Activated naive CD8-positive, alpha-beta T cell treated with anti-CD3 and anti-CD28 coated beads for 36 hours (primary cell): ENCODE data around the gene NOS2. TPM values are rescaled to one million over a fixed set of nuclear protein-coding genes. Genes with fewer than 3 reads are reported as not detected.
"Not testable (repeated sequence)": the region's sequence is repeated elsewhere in the genome, so short reads cannot be mapped to it uniquely, and the experiment has no call there.

Source experiments
- DNase-seq: peaks from one replicate; pipeline ENCODE4 v3.0.0; 2021
- H3K27ac Mint-ChIP-seq: one replicate; pipeline ENCODE4 v1.8.0; 2022; ENCODE audit warnings: mild to moderate bottlenecking, moderate library complexity, mixed read lengths
- H3K27me3 Mint-ChIP-seq: one replicate; pipeline ENCODE4 v1.8.0; 2022; ENCODE audit warnings: mild to moderate bottlenecking, mixed read lengths
- H3K36me3 Mint-ChIP-seq: one replicate; pipeline ENCODE4 v1.8.0; 2021; ENCODE audit warnings: mild to moderate bottlenecking, mixed read lengths
- H3K4me1 Mint-ChIP-seq: one replicate; pipeline ENCODE4 v1.8.0; 2021; ENCODE audit warnings: mixed read lengths
- H3K4me3 Mint-ChIP-seq: one replicate; pipeline ENCODE4 v1.8.0; 2022; ENCODE audit warnings: mild to moderate bottlenecking, moderate library complexity, mixed read lengths
- H3K9me3 Mint-ChIP-seq: one replicate; pipeline ENCODE4 v1.8.0; 2022; ENCODE audit warnings: mixed read lengths
- total RNA-seq, 2 experiments: library from RNA; stranded (reverse); gene quantifications; one replicate each; pipeline ENCODE4 v1.2.3, GENCODE V29; 2021

The NOS2 gene
- total RNA-seq, result under 1 TPM in 1 of 2 experiments, not detected in 1; 0.10 TPM

DNA sequence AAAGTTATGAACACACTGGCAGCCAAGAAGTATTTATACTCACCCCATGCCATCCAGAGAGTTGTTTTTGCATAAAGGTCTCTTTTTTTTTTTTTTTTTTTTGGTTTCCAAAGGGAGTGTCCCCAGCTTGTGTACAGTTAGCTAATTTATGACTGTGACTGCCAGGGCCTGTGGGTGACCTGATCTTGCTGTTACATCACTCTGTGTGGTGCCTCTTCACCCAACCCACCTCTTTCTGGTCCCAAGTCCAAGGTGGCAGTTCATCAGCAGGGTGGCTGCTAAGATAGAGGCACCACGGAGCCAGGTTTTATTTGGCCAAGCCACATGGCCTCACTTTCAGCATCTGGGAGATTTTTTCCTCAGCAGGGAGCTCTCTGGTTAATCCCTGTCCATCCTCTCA, at the start of gene NOS2:
NOS2 (minus strand) TSS at position 8 of the 400 bp plus-strand sequence. CDS start 1,720 bp downstream, outside the sequence.
- no peak for DNase-seq
- Mint-ChIP-seq H3K27me3 (peaks cover 17% of the 10 kb centered on the region), H3K36me3 (no peaks in the 10 kb centered on the region), H3K4me3 (no peak within 1 kb of the TSS), H3K27ac (no peak within 1 kb of the TSS), H3K9me3 (no peaks in the 10 kb centered on the region), H3K4me1 (peaks cover 3% of the 10 kb centered on the region)

DNA sequence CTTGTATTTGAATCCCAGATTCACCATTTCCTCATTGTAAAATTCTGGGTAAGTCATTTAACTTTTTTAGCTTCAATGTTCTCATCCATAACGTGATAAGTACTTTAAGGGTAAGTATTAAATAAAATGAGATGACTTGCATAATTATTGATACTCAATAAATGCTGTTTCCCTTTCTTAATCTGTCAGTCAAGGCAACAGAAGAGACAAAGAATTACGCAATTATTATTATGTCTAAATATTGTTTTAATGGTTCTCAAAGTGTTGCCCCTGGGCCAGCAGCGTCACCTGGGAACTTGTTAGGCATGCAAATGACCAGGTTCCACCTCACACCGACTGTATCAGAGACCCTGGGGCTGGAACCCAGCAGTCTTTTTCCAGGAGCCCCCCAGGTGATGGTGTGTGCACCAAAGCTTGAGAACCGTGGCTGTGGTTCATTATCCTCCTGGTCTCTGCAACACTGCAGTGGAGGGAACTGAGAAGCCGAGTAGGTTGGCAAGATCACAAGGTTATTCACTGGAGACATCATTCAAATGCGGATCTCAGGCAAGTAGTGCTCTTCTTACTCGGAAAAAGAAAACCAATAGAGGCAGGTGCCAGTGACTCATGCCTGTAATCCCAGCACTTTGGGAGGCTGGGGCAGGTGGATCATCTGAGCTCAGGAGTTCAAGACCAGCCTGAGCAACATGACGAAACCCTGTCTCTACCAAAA, 49.3 kb upstream of the NOS2 start:
- peaks cover 4% of the 10 kb centered on the region for H3K36me3 Mint-ChIP-seq
- no peak overlapping the region for H3K4me3 Mint-ChIP-seq
- DNase-seq, result no peak
- H3K4me1 Mint-ChIP-seq, result peaks cover 16% of the 10 kb centered on the region
- no peaks in the 10 kb centered on the region for H3K27me3 Mint-ChIP-seq
- H3K27ac Mint-ChIP-seq, result no peak overlapping the region
- peaks cover 2% of the 10 kb centered on the region for H3K9me3 Mint-ChIP-seq

DNA sequence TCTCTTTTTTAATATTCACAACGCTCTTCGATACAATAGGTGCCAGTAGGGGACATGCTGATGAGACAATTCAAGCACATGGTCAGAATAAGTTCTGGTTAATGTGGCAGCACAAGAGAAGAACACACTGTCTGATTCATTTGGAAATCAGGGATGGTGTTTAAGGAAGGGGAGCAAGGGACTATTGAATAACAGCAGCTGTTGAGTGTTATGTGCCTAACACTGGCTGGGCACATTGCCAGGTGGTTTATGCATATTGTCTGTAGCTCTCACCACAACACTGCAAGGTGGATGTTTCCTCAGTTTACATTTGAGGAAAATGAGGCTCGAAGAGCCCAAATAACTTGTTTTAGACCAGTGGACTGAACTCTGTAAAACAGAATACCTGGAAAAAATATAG, 48.6 kb upstream of the NOS2 start:
- DNase-seq, result no peak
- H3K9me3 Mint-ChIP-seq, result peaks cover 2% of the 10 kb centered on the region
- H3K27ac Mint-ChIP-seq, result no peak overlapping the region
- no peaks in the 10 kb centered on the region for H3K27me3 Mint-ChIP-seq
- peaks cover 4% of the 10 kb centered on the region for H3K36me3 Mint-ChIP-seq
- no peak overlapping the region for H3K4me3 Mint-ChIP-seq
- H3K4me1 Mint-ChIP-seq, result peaks cover 16% of the 10 kb centered on the region

DNA sequence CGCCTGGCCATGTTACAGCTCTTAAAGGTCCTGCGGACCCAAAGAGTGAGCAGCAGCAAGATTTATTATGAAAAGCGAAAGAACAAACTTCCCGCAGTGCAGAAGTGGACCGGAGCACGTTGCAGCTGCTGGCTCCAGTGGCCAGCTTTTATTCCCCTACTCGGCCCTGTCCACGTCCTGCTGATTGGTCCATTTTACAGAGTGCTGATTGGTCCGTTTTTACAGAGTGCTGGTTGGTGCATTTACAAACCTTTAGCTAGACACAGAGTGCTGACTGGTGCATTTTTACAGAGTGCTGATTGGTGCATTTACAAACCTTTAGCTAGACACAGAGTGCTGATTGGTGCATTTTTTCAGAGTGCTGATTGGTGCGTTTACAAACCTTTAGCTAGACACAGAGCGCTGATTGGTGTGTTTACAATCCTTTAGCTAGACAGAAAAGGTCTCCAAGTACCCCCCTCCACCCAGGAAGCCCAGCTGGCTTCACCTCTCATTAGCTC, 46.5 kb upstream of the NOS2 start:
- Mint-ChIP-seq H3K27ac (peak overlapping the region; percentile 86), H3K4me1 (peaks cover 16% of the 10 kb centered on the region), H3K4me3 (peak overlapping the region; percentile 62)
- not testable (repeated sequence) for H3K36me3 Mint-ChIP-seq, DNase-seq, H3K27me3 Mint-ChIP-seq, H3K9me3 Mint-ChIP-seq

DNA sequence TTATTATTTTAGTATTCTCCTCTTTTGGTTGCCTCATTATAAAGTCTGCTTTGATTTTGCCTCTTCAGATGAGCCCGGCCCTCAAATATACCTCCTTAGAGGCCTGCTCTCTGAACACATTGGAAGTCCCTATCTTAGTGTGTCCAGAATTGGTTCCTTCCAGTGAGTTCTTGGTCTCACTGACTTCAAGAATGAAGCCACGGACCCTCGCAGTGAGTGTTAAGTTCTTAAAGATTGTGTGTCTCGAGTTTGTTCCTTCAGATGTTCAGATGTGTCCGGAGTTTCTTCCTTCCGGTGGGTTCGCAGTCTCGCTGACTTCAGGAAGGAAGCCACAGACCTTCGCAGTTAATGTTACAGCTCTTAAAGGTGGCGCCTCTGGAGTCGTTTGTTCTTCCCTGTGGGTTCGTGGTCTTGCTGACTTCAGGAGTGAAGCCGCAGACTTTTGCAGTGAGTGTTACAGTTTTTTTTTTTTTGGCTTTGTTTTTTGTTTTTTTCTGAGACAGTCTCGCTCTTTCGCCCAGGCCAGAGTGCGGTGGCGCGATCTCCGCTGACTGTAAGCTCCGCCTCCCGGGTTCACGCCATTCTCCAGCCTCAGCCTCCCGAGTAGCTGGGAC, 45.8 kb upstream of the NOS2 start:
- Mint-ChIP-seq H3K4me3 (peak overlapping the region; percentile 62), H3K27me3 (no peaks in the 10 kb centered on the region), H3K9me3 (peaks cover 2% of the 10 kb centered on the region), H3K36me3 (peaks cover 4% of the 10 kb centered on the region), H3K27ac (peak overlapping the region; percentile 86), H3K4me1 (peaks cover 16% of the 10 kb centered on the region)
- peak; percentile 25 for DNase-seq

DNA sequence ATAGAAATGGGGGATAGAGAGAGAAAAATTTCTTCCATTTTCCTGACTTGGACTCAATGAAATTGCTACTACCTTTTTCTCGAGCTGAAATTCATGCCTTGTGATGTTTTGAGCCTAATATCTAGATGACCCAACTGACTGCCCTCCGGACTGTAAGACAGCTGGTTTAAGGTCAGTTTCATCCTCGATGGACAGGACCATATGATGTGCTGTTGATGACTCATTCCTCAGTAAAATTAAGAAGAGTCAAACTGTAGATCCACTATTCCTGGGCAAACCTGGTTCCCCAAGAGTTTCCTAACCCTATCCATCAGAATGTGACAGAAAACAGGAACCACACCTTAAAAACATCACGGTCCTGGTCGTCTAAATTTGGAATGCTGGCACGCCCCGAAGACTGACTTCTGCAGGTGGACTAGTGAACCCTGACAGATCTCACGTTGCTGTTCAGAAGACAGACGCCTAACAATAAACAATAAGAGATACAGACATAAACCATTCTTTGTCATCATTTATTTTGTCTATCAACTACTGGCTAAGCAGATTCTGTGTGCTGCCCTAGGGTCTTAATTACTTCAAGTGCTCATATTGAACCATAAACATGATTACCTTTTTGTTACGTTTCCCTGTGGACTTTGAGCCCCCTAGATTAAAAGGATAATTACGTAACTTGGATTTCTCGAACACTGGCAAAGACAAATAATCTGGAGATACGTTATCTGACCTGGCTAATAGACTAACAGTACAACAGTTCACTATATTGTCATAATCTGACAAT, 45.1 kb upstream of the NOS2 start:
- H3K9me3 Mint-ChIP-seq, result peaks cover 2% of the 10 kb centered on the region
- H3K27me3 Mint-ChIP-seq, result no peaks in the 10 kb centered on the region
- H3K4me3 Mint-ChIP-seq, result no peak overlapping the region
- H3K36me3 Mint-ChIP-seq, result peaks cover 4% of the 10 kb centered on the region
- H3K4me1 Mint-ChIP-seq, result peaks cover 16% of the 10 kb centered on the region
- no peak overlapping the region for H3K27ac Mint-ChIP-seq
- no peak for DNase-seq

DNA sequence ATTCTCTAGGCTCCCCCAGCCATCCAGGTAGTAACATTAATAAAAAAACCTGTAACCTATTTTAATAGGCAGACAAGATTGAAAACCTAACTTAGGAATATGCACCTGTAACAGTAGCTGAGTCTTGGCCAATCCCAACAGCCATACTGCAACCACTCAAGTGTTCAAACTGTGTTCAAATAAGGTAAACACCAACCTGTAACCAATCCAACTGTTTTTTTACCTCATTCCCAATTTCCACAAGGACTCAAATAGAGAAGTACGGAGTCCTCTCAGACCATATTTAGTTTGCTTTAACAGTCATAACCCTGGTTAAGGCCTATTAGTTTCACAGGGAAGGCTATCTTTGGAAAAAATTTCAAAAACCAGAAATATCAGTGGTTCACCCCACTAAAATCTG, 40.4 kb upstream of the NOS2 start:
- peaks cover 5% of the 10 kb centered on the region for H3K4me1 Mint-ChIP-seq
- no peak for DNase-seq
- H3K36me3 Mint-ChIP-seq, result no peaks in the 10 kb centered on the region
- H3K27me3 Mint-ChIP-seq, result no peaks in the 10 kb centered on the region
- no peak overlapping the region for H3K4me3 Mint-ChIP-seq
- no peak overlapping the region for H3K27ac Mint-ChIP-seq
- no peaks in the 10 kb centered on the region for H3K9me3 Mint-ChIP-seq

DNA sequence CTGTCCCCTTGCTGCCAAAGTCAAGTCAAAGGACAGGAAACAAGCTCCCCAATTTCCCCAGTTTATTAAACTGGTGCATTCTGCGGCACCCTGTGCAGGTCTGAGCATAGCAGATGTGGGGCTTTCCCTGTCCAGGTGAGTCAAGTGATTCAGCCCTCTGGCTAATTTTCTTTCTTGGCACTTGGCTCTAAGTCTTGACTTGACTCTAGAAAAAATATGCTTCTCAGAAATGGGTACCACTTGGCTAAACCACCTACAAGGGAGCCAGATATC, 40.0 kb upstream of the NOS2 start:
- H3K27ac Mint-ChIP-seq, H3K4me3 Mint-ChIP-seq, H3K9me3 Mint-ChIP-seq, H3K4me1 Mint-ChIP-seq, DNase-seq, H3K27me3 Mint-ChIP-seq, H3K36me3 Mint-ChIP-seq: not testable (repeated sequence)

DNA sequence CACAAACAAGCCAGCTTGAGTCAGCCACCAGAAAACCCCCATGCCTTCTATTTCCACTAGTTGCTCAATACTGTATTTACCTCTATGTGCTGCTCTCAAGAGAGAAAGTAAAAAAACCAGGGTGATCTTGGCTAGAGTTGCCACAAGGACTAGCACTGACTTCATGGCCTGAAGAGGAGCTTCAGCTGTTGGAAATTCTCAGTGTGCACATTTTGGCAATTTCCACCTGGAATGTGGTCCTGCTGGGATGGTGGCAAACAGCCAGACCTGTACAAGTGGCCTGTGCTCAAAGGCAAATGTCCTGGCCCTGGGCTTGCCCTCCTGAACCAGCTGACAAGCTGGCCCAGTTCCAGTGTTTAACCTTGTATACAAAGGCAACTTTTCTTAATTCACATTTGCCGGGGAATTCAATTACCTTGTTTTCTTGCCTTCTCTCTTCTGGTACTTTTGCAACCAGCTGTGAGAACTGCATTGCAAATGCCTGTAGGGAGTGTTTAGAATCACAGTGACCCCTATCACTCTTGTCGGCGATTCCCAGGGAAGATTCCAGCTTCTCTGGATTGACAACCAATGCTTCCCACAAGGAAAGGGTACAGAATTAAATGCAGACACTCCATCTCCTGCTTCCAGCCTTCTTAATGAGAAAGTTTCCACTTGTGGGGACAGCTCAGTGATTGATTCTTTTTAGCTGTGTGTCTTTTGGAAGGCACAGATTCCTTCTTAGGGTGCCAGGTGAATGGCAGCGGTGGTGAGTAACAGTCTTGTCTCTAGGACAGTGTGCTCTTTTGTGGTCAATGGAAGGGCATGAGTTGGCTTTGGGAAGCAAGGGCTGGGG, 39.5 kb upstream of the NOS2 start:
- DNase-seq, H3K36me3 Mint-ChIP-seq, H3K4me1 Mint-ChIP-seq, H3K4me3 Mint-ChIP-seq, H3K9me3 Mint-ChIP-seq, H3K27me3 Mint-ChIP-seq, H3K27ac Mint-ChIP-seq: not testable (repeated sequence)

DNA sequence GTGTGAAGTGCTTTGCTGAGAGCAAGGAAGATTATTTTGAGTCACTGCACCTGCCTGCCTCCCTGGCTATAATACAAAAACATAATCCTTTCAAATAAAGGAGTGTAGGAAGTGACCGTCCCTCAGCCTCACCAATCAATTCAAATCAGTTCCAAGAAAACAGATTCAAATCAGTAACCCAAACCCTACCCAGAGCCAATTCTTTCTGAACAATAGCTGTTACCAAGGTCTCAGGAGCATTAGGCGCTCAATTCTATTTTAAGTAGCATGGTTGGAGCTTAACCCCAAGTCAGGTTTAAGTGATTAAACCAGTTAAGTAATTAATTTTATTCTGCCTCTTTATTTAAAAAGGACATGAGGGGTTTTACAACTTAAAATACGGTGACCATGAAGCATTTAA, 38.3 kb upstream of the NOS2 start:
- H3K27me3 Mint-ChIP-seq, H3K36me3 Mint-ChIP-seq, DNase-seq, H3K27ac Mint-ChIP-seq, H3K9me3 Mint-ChIP-seq, H3K4me3 Mint-ChIP-seq, H3K4me1 Mint-ChIP-seq: not testable (repeated sequence)

DNA sequence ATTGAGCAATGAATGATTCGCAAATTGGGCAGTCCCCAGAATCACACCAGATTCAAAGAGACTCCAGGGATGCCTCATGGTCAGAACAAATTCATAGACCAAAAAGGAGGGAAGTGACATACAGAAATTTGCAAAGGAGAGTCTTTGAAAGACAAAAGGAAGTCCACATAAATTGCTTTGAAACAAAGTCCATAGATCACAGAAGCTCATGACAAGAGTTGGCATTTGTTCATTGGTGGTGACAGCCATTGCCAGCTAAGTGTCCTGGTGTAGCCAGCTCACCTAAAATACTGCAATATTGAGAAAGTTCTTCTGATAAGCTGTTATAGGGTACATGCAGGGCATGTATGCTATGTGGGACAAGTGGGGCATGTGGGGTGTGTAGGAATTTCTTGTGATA, 37.4 kb upstream of the NOS2 start:
- H3K9me3 Mint-ChIP-seq, H3K4me1 Mint-ChIP-seq, H3K36me3 Mint-ChIP-seq, H3K27ac Mint-ChIP-seq, DNase-seq, H3K27me3 Mint-ChIP-seq, H3K4me3 Mint-ChIP-seq: not testable (repeated sequence)

DNA sequence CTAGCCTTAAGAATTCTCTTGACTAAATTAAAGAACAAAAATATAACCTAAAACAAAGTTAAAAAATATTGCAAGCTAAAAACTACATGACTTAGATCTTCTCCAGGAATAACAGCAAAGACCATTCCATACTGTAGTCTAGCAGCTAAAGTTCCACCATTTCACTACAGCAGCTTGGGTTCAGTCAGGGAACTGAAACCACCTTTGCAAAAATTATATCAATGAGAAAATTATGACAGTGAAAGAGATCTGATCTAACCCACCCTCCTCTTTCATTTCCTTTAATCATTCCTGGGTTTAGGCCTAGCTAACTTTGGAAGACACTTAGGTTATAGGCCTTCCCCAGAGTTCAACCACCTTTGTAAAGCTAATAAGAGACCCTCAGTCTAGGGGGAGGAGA, 36.3 kb upstream of the NOS2 start:
- Mint-ChIP-seq H3K36me3 (peaks cover 3% of the 10 kb centered on the region), H3K4me1 (no peaks in the 10 kb centered on the region), H3K9me3 (peaks cover 7% of the 10 kb centered on the region), H3K27ac (no peak overlapping the region), H3K4me3 (no peak overlapping the region), H3K27me3 (no peaks in the 10 kb centered on the region)
- DNase-seq, result no peak

DNA sequence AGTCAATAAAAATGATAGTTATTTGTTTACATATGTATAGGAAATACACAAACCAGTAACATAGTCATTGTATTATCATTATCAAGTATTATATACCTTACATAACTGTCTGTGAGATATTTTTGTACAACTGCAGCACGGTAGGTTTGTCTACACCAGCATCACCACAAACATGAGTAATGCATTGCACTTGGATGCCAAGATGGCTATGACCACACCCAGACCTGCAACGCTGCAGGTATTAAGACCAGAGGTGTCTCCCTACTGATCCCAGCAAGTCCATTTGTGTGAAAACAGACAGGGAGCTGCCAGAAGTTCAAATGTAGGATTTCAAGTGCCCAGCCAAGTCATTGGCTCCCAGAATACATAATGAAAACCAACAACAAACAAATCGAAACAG, 34.2 kb upstream of the NOS2 start:
- no peak overlapping the region for H3K27ac Mint-ChIP-seq
- no peak overlapping the region for H3K4me3 Mint-ChIP-seq
- no peaks in the 10 kb centered on the region for H3K27me3 Mint-ChIP-seq

DNA sequence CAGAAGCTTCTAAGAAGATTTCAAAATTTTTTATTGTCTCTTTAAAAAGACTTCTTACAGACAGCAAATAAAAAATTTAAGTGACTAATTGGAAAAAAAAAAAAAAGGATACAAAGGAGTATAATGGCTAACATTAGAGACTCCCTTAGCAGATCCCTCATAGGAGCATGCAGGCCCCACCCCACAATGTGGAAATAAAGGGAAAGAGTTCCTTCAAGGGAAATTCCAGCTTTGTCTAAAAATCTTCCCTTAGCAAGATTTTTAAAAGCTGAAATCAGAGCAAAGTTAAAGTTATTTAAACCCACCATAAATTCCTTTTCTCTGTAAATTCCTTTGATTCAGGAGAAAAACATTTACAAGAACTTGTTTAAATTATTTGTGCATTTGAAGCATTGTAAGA, 32.5 kb upstream of the NOS2 start:
- Mint-ChIP-seq H3K4me1 (no peaks in the 10 kb centered on the region), H3K9me3 (peaks cover 7% of the 10 kb centered on the region), H3K27ac (no peak overlapping the region), H3K36me3 (peaks cover 3% of the 10 kb centered on the region), H3K4me3 (no peak overlapping the region), H3K27me3 (peaks cover 2% of the 10 kb centered on the region)
- no peak for DNase-seq

More for the DNA sequence above, 34.2 kb upstream of the NOS2 start:
- DNase-seq, result no peak
- peaks cover 7% of the 10 kb centered on the region for H3K9me3 Mint-ChIP-seq
- no peaks in the 10 kb centered on the region for H3K4me1 Mint-ChIP-seq
- peaks cover 3% of the 10 kb centered on the region for H3K36me3 Mint-ChIP-seq

DNA sequence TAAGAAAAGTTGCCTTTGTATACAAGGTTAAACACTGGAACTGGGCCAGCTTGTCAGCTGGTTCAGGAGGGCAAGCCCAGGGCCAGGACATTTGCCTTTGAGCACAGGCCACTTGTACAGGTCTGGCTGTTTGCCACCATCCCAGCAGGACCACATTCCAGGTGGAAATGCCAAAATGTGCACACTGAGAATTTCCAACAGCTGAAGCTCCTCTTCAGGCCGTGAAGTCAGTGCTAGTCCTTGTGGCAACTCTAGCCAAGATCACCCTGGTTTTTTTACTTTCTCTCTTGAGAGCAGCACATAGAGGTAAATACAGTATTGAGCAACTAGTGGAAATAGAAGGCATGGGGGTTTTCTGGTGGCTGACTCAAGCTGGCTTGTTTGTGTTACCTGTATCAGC, 29.6 kb upstream of the NOS2 start:
- not testable (repeated sequence) for H3K27me3 Mint-ChIP-seq, DNase-seq, H3K4me3 Mint-ChIP-seq, H3K9me3 Mint-ChIP-seq, H3K36me3 Mint-ChIP-seq, H3K27ac Mint-ChIP-seq, H3K4me1 Mint-ChIP-seq
